BJ (cell line): ENCODE data around the gene ZYX. TPM values are rescaled to one million over a fixed set of nuclear protein-coding genes. Genes with fewer than 3 reads are reported as not detected.

Experiments
- CTCF ChIA-PET: fragments of 350-600 bp; formaldehyde crosslinking; extraction: SDS; loops from one replicate; lab custom pipeline; 2021; ENCODE audit warnings: antibody characterized with exemption, inconsistent platforms; lab: Yijun Ruan, JAX
- POLR2A ChIA-PET: fragments of 300-600 bp; sonication (Branson Sonifier 250); formaldehyde crosslinking; extraction: SDS; loops from one replicate; lab custom pipeline; 2021; ENCODE audit warnings: antibody characterized with exemption; lab: Charles Lee
- DNase-seq: peaks from one replicate; pipeline ENCODE4 v3.0.0-alpha.2; 2011; ENCODE audit warnings: low read depth
- H3K27me3 ChIP-seq: 2 replicates; pipeline ENCODE4 v1.6.0; 2011; ENCODE audit warnings: low read length; ENCODE audit not compliant: control insufficient read depth, insufficient read depth
- H3K36me3 ChIP-seq: 2 replicates; pipeline ENCODE4 v1.5.1; 2011; ENCODE audit warnings: low read length; ENCODE audit not compliant: control insufficient read depth, insufficient read depth
- H3K4me3 ChIP-seq: 2 replicates; pipeline ENCODE4 v1.5.1; 2011; ENCODE audit warnings: low read depth, mild to moderate bottlenecking, control low read depth, low read length
- polyA minus RNA-seq: library from RNA; depleted of rRNA, polyadenylated mRNA; stranded (reverse); fragments of >200 nt; gene quantifications from 2 replicates; pipeline ENCODE4 v1.2.3, GENCODE V29; 2011; rRNA and poly(A)+ RNA removed
- polyA plus RNA-seq: library from polyadenylated mRNA; depleted of rRNA; stranded (reverse); fragments of >200 nt; gene quantifications from 2 replicates; pipeline ENCODE4 v1.2.3, GENCODE V29; 2011; rRNA removed
- TF ChIP-seq, protein P1 (sequence below): IDR thresholded peaks from 2 replicates; pipeline ENCODE4 v1.5.1; 2011; ENCODE audit warnings: low read depth, mild to moderate bottlenecking, control low read depth, inconsistent platforms, low read length, moderate library complexity; ENCODE audit not compliant: insufficient read depth

The ZYX gene
- polyA plus RNA-seq (44.8 and 69.9 TPM in 2 replicates), polyA minus RNA-seq (115 and 240 TPM in 2 replicates)

GRCh38 chr7:143380646-143381426 is at the start of gene ZYX:
ZYX (plus strand) TSS chr7:143381345; CDS start chr7:143381572, 227 bp downstream.
- POLR2A ChIA-PET, result interaction anchor here (0.7 to 1.0 kb wide), 2 partner anchors 12 to 26 kb away, joined by 5 to 16 read pairs; no protein-coding TSS in a partner anchor

DNA sequence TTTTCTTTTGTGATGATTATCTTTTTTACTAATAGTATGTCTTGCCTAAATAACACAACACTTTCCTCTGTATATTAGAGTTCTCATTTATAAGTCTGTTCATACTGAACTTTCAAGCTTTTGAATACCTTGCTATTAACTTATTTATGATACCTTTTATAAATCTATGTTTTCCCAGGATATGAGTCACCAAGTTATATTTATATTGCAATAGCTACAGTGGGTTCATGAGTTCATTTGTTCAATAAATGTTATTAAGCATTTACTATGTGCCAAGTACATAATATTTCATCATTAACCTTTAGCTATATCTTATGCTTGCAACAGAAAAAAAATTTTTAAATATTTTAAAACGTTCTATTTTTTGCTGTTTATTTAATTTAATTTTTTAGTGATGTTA is 46.9 kb upstream of the ZYX start:
- CTCF ChIA-PET, result interaction anchor here (0.6 to 1.4 kb wide), 3 partner anchors 11 to 94 kb away, joined by 3 to 5 read pairs (median 5); no protein-coding TSS in a partner anchor
- no peak for DNase-seq
- TF ChIP-seq, protein P1, sequence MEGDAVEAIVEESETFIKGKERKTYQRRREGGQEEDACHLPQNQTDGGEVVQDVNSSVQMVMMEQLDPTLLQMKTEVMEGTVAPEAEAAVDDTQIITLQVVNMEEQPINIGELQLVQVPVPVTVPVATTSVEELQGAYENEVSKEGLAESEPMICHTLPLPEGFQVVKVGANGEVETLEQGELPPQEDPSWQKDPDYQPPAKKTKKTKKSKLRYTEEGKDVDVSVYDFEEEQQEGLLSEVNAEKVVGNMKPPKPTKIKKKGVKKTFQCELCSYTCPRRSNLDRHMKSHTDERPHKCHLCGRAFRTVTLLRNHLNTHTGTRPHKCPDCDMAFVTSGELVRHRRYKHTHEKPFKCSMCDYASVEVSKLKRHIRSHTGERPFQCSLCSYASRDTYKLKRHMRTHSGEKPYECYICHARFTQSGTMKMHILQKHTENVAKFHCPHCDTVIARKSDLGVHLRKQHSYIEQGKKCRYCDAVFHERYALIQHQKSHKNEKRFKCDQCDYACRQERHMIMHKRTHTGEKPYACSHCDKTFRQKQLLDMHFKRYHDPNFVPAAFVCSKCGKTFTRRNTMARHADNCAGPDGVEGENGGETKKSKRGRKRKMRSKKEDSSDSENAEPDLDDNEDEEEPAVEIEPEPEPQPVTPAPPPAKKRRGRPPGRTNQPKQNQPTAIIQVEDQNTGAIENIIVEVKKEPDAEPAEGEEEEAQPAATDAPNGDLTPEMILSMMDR, result no peak
- POLR2A ChIA-PET, result no interaction called here
- Histone ChIP-seq H3K27me3 (peaks cover 8% of the 10 kb centered on the region), H3K36me3 (no peaks in the 10 kb centered on the region), H3K4me3 (no peak overlapping the region)

More at GRCh38 chr7:143380646-143381426, at the start of gene ZYX:
- no peaks in the 10 kb centered on the region for H3K27me3 ChIP-seq
- peaks cover 16% of the 10 kb centered on the region for H3K36me3 ChIP-seq
- TF ChIP-seq, protein P1, result no peak
- CTCF ChIA-PET, result interaction anchor here (0.6 to 3.4 kb wide), 20 partner anchors 10 to 367 kb away, joined by 3 to 30 read pairs (median 4); partner anchors contain the start of gene CASP2
- peak; percentile 69 for DNase-seq
- H3K4me3 ChIP-seq, result peak within 1 kb of the TSS; percentile 85

DNA sequence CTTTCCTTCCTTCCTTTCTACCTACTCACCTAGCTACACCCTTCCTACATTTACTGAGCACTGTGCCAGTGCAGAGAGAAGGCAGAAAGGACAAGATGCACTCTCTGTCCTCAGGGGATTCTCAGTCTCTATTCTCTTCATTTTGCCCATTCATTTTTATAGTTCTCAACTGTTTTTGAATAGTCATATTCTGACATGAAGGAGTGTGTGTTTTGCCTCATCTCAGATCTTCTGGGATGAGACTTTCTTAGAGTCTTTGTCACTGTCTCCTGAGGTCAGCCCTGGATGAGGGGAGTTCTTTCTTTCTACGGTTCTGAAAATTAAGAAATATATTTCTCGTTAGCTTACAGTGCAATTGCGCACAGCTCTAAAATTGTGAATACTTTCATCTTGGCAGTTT is 43.9 kb upstream of the ZYX start:
- DNase-seq, result no peak
- Histone ChIP-seq H3K4me3 (no peak overlapping the region), H3K36me3 (no peaks in the 10 kb centered on the region), H3K27me3 (peaks cover 14% of the 10 kb centered on the region)
- ChIA-PET POLR2A (no interaction called here), CTCF (interaction anchor here (1.2 to 1.7 kb wide), 2 partner anchors 9 to 49 kb away, joined by 3 to 4 read pairs; partner anchors contain the start of gene CASP2)
- TF ChIP-seq, protein P1, result no peak

DNA sequence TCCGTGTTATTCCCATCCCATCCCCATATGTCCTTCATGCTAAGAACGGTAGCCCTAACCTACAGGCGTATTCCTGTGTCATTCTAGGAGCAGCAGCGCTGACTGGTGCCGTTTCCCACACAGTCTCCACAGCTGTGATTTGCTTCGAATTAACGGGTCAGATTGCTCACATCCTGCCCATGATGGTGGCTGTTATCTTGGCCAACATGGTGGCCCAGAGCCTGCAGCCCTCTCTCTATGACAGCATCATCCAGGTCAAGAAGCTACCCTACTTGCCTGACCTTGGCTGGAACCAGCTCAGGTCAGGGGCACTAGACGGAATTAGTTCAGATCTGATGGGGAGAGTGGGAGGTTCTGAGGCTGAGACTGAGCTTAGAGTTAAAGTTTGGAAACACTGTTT is 39.3 kb upstream of the ZYX start:
- H3K4me3 ChIP-seq, result no peak overlapping the region
- H3K27me3 ChIP-seq, result peaks cover 17% of the 10 kb centered on the region
- ChIA-PET POLR2A (no interaction called here), CTCF (no interaction called here)
- H3K36me3 ChIP-seq, result no peaks in the 10 kb centered on the region
- TF ChIP-seq, protein P1, result no peak
- no peak for DNase-seq

DNA sequence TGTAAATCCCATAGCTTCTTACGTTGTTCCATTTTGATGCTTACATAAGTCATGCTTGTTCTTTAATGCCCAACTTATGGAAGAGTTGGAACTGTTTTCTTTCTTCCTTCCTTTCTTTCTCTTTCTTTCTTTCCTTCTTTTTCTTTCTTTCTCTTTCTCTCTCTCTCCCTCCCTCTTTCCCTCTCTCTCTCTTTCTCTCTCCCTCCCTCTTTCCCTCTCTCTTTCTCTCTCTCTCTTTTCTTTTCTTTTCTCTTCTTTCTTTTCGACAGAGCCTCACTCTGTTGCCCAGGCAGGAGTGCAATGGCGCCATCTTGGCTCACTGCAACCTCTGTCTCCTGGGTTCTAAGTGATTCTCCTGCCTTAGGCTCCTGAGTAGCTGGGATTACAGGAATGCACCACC is 37.5 kb upstream of the ZYX start:
- CTCF ChIA-PET, result interaction anchor here (0.9 kb wide), 2 partner anchors 8 to 37 kb away, joined by 3 read pairs; no protein-coding TSS in a partner anchor
- no peak for DNase-seq
- POLR2A ChIA-PET, result no interaction called here
- TF ChIP-seq, protein P1, result no peak
- H3K4me3 ChIP-seq, result no peak overlapping the region
- H3K27me3 ChIP-seq, result peaks cover 16% of the 10 kb centered on the region
- no peaks in the 10 kb centered on the region for H3K36me3 ChIP-seq
